Measurements from ENCODE around the gene DENND1A.

DENND1A gene

DNA sequence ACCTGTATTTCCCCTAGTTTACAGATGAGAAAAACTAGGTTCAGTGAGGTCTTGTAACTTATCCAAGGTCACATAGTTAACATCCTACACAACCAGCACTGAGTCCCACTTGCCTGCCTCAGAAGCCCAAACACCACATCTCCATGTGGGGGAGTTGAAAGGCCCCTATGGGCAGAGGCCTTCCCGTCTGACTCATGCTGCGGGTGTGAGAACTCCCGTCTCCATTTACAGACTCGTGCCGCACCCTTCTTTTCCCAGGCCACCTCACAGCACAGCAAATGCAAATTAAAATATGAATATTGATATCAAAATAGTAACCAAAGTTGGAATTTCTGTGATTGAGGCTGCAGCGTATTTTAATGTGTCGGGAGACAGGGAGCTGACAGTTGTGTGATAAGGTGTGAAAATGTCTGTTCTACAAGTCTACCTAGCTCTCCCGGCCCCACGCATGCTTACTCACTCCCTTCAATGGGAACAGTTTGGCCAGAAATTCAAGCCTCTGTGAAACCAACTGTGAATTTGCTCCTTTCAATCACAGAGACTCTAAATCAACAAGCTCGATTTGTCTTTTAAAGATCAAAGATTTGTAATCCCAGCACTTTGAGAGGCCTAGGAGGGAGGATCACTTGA, 483.8 kb downstream of the DENND1A start:
- DNase-seq (ENCODE audit: low read depth): peak; percentile 19
- TF ChIP-seq, protein P1, sequence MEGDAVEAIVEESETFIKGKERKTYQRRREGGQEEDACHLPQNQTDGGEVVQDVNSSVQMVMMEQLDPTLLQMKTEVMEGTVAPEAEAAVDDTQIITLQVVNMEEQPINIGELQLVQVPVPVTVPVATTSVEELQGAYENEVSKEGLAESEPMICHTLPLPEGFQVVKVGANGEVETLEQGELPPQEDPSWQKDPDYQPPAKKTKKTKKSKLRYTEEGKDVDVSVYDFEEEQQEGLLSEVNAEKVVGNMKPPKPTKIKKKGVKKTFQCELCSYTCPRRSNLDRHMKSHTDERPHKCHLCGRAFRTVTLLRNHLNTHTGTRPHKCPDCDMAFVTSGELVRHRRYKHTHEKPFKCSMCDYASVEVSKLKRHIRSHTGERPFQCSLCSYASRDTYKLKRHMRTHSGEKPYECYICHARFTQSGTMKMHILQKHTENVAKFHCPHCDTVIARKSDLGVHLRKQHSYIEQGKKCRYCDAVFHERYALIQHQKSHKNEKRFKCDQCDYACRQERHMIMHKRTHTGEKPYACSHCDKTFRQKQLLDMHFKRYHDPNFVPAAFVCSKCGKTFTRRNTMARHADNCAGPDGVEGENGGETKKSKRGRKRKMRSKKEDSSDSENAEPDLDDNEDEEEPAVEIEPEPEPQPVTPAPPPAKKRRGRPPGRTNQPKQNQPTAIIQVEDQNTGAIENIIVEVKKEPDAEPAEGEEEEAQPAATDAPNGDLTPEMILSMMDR (IDR thresholded peaks at IDR 0.05; ENCODE audit: insufficient read depth, low read depth, low read length, missing control alignments): no peak
- H3K4me3 ChIP-seq (ENCODE audit: low read length): no peak overlapping the region

DNA sequence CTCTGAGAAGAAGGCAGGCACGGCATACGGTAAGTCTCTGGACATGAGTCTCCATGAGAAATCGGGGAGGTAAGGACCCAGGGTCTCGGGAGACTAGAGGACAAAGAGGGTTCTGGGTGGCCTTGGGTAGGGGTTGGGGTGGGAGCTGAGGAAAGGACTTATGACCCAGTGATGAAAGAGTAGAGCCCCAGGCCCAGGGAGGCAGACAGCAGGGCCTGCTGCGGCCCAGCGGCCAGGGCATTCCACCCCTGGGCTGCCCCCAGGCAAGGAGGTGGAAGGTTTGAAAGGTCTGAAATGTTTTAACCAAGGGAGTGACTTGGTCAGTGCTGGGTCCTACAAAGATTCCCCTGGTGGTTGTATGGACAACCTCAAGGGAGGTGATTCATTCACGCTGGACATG, 484.8 kb downstream of the DENND1A start:
- TF ChIP-seq, protein P1 (IDR thresholded peaks at IDR 0.05; ENCODE audit: insufficient read depth, low read depth, low read length, missing control alignments): no peak
- no peak for DNase-seq (ENCODE audit: low read depth)
- no peak overlapping the region for H3K4me3 ChIP-seq (ENCODE audit: low read length)

DNA sequence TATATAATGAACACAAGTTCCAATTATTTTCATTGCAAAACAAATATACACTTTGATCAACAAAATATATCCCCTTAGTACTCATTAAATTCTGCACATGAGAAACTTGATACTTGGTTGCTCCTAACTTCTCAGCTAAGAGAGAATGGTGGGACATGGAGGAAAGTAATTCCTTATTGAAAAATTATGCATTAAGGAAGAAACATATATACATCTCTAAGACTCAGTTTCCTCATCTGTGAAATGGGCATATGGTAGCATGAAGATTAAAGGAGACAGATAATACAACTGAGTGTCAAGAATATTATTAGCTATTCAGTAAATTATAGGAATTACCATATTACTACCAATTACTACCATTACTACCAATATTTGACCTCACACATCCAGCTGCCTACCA, 488.2 kb downstream of the DENND1A start:
- DNase-seq (ENCODE audit: low read depth): no peak
- TF ChIP-seq, protein P1 (IDR thresholded peaks at IDR 0.05; ENCODE audit: insufficient read depth, low read depth, low read length, missing control alignments): no peak
- no peak overlapping the region for H3K4me3 ChIP-seq (ENCODE audit: low read length)

DNA sequence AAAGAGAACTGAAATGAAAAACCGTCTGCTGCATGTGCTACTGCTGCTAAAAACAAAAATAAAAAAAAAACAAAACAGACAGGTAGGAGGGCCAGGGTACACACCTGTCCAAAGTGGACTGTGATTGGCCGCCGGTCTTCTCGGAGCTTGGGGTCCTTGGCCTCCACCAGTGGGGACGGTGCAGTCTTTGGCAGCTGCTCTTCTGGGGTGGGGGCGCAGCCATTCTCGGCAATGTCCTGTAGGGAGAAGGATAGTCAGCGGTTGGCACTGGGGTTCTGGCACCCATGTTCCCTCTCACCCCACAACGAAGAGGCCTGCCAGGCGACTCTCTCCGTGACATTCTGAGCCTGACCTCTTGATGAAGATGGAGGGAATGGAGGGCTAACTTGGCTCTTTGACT, 489.7 kb downstream of the DENND1A start:
- H3K4me3 ChIP-seq (ENCODE audit: low read length): no peak overlapping the region
- DNase-seq (ENCODE audit: low read depth): no peak
- TF ChIP-seq, protein P1 (IDR thresholded peaks at IDR 0.05; ENCODE audit: insufficient read depth, low read depth, low read length, missing control alignments): no peak

DNA sequence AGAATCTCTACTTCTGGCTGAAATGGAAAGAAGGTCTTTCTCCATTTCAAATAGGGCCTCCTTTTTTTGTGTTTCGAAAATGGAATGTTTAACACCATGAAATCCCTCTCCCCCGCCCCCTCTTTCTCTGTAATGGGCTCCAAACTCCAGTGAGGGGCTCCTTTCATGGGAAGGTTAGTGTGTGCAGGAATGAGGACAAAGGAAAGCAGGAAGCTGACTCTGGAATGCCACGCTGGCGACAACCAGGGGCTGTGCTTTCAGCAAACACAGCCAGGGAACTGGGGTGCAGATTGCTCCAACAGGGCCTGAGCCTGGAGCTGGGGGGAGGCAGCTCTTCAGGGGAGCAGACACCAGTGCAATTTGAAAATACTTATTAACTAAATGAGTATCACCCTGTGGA, 491.1 kb downstream of the DENND1A start:
- H3K4me3 ChIP-seq (ENCODE audit: low read length): no peak overlapping the region
- TF ChIP-seq, protein P1 (IDR thresholded peaks at IDR 0.05; ENCODE audit: insufficient read depth, low read depth, low read length, missing control alignments): no peak
- no peak for DNase-seq (ENCODE audit: low read depth)

DNA sequence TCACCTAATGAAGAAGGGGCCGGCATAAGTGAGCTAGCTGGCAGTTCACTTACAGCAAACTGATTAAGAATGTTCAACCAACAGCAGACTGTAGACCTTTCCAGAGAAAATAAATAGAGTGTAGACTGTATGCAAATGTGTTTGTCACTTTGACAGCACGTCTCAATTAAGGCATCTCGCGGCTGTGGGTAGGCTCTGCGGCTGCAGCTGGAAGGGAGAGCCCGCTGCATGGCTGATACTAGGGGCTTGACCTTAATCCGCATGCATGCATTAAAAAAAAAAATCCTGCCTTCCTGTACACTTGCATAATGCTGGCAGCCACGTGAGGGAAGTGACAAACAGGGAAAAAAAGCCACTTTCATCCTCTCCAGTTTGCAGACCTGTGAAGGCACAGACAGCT, 491.6 kb downstream of the DENND1A start:
- DNase-seq (ENCODE audit: low read depth): no peak
- TF ChIP-seq, protein P1 (IDR thresholded peaks at IDR 0.05; ENCODE audit: insufficient read depth, low read depth, low read length, missing control alignments): no peak
- H3K4me3 ChIP-seq (ENCODE audit: low read length): no peak overlapping the region

DNA sequence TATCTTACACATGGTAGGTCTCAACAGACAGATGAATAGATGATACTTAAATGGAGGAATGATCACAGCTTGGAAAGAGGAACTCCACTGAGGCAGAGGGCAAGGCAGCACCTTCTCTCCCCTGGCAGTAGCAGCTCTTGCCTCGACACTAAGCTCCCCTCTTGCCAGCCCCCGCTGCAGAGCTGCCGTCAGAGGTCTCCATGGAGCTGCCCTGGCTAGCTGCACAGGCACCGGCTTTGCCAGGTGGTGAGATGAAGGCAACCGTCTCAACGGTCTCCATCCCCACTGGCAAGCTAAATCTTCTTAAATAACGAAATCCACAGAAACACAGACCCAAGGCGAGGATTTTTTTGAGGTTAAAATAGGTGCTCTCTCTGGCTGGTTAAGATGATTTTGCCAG, 492.7 kb downstream of the DENND1A start:
- DNase-seq (ENCODE audit: low read depth): no peak
- no peak overlapping the region for H3K4me3 ChIP-seq (ENCODE audit: low read length)
- TF ChIP-seq, protein P1 (IDR thresholded peaks at IDR 0.05; ENCODE audit: insufficient read depth, low read depth, low read length, missing control alignments): no peak
